HepG2 (cell line): ENCODE measurements around the gene WDR7.

ENCODE experiments used
- CTCF ChIP-seq: sonication (generic); formaldehyde crosslinking; IDR thresholded peaks from 2 replicates; pipeline ENCODE4 v1.5.0; 2020; ENCODE audit warnings: mild to moderate bottlenecking, missing genetic modification reagents, moderate library complexity
- USF2 ChIP-seq, 2 experiments: sonication (generic) in 1 of 2; formaldehyde crosslinking in 1 of 2; IDR thresholded peaks; 2 replicates each; pipeline versions ENCODE4 v1.5.1 to v1.6.1; 2011 to 2020; ENCODE audit warnings: borderline replicate concordance in 1 of 2, low read depth in 1 of 2, low read length in 1 of 2, mild to moderate bottlenecking in 1 of 2, missing genetic modification reagents in 1 of 2, moderate library complexity in 1 of 2
- ZBTB40 ChIP-seq, 2 experiments: fragments of 450-650 bp in 1 of 2; sonication (generic) in 1 of 2; formaldehyde crosslinking in 1 of 2; IDR thresholded peaks; 2 replicates each; pipeline versions ENCODE4 v1.6.1 to v1.8.0; 2016 to 2022; ENCODE audit warnings: antibody characterized with exemption in 1 of 2, mild to moderate bottlenecking in 1 of 2, missing genetic modification reagents in 1 of 2
- ZNF234 ChIP-seq: sonication (generic); formaldehyde crosslinking; conservative IDR thresholded peaks from 2 replicates; pipeline ENCODE4 v1.5.1; 2020; ENCODE audit warnings: mild to moderate bottlenecking, missing genetic modification reagents

- no peak for TF ChIP-seq CTCF (CRISPR knock-in tag)
- TF ChIP-seq ZNF234 (CRISPR knock-in tag), result no peak
- no peak for TF ChIP-seq USF2 (IDR thresholded peaks at IDR 0.05; ENCODE audit: low read depth, low read length)
- no peak for TF ChIP-seq USF2 (CRISPR knock-in tag; IDR thresholded peaks at IDR 0.05; ENCODE audit: borderline replicate concordance)
- no peak for TF ChIP-seq ZBTB40 (IDR thresholded peaks at IDR 0.05)
- no peak for TF ChIP-seq ZBTB40 (CRISPR knock-in tag; IDR thresholded peaks at IDR 0.05)
Measured at GRCh38 chr18:56929886-56930285, 278.7 kb downstream of the WDR7 start.
